CD4-positive, alpha-beta T cell (primary cell): Measurements from ENCODE around the gene TUBA3E. TPM values are rescaled to one million over a fixed set of nuclear protein-coding genes. Genes with fewer than 3 reads are reported as not detected.
"Not testable (repeated sequence)": the region's sequence is repeated elsewhere in the genome, so short reads cannot be mapped to it uniquely, and the experiment has no call there.

Experiments
- ATAC-seq: fragments of 200-7000 bp; cut with Tn5 transposase; one replicate; pipeline ENCODE4 v1.10.0; 2022; ENCODE audit warnings: mild to moderate bottlenecking; ENCODE audit not compliant: poor library complexity
- CTCF ChIA-PET: fragments of 350-600 bp; sonication (Branson Sonifier 250); formaldehyde crosslinking; loops from one replicate; lab custom pipeline; 2021; ENCODE audit warnings: antibody characterized with exemption, inconsistent platforms; lab: Charles Lee
- POLR2A ChIA-PET: fragments of 350-600 bp; sonication (Branson Sonifier 250); formaldehyde crosslinking; loops from one replicate; lab custom pipeline; 2021; ENCODE audit warnings: antibody characterized with exemption, inconsistent platforms; lab: Charles Lee
- DNase-seq, 14 experiments: peaks; one replicate each; pipeline ENCODE4 v3.0.0-alpha.2; 2013 to 2020; ENCODE audit warnings: mixed read lengths in 2 of 14
- H3K27ac ChIP-seq, 2 donors: one replicate each; pipeline versions ENCODE4 v1.5.1 to v1.7.0; 2013; ENCODE audit warnings: low read length in 2 of 2, low read depth in 1 of 2, mild to moderate bottlenecking in 1 of 2
- H3K27me3 ChIP-seq, 2 experiments: 1 replicate in 1 of 2; 2 replicates in 1 of 2; pipeline versions ENCODE4 v1.6.1 to v1.7.0; 2013; ENCODE audit warnings: low read length in 2 of 2, control low read depth in 1 of 2, mild to moderate bottlenecking in 1 of 2, moderate library complexity in 1 of 2; ENCODE audit not compliant: insufficient read depth in 2 of 2, control insufficient read depth in 1 of 2
- H3K36me3 ChIP-seq: one replicate; pipeline ENCODE4 v1.6.1; 2013; ENCODE audit warnings: low read length, control low read depth; ENCODE audit not compliant: insufficient read depth
- H3K4me1 ChIP-seq: one replicate; pipeline ENCODE4 v1.6.1; 2013; ENCODE audit warnings: low read length, control low read depth; ENCODE audit not compliant: insufficient read depth
- H3K4me3 ChIP-seq: one replicate; pipeline ENCODE4 v1.5.1; 2013; ENCODE audit warnings: mild to moderate bottlenecking, low read length, moderate library complexity
- H3K9me3 ChIP-seq, 2 experiments: 1 replicate in 1 of 2; 2 replicates in 1 of 2; pipeline versions ENCODE4 v1.6.1 to v1.7.0; 2013; ENCODE audit warnings: low read length in 2 of 2, mild to moderate bottlenecking in 2 of 2, control low read depth in 1 of 2, moderate library complexity in 1 of 2; ENCODE audit not compliant: control insufficient read depth in 1 of 2, insufficient read depth in 1 of 2
- H3K27ac Mint-ChIP-seq: one replicate; pipeline ENCODE4 v1.8.0; 2020; ENCODE audit warnings: mixed read lengths
- H3K27me3 Mint-ChIP-seq: one replicate; pipeline ENCODE4 v1.8.0; 2021; ENCODE audit warnings: mixed read lengths
- H3K36me3 Mint-ChIP-seq: one replicate; pipeline ENCODE4 v1.8.0; 2021; ENCODE audit warnings: low read depth, mixed read lengths
- H3K4me1 Mint-ChIP-seq: one replicate; pipeline ENCODE4 v1.8.0; 2021; ENCODE audit warnings: low read depth, mixed read lengths
- H3K4me3 Mint-ChIP-seq: one replicate; pipeline ENCODE4 v1.8.0; 2020; ENCODE audit warnings: mild to moderate bottlenecking, mixed read lengths
- H3K9me3 Mint-ChIP-seq: one replicate; pipeline ENCODE4 v1.8.0; 2020; ENCODE audit warnings: mixed read lengths
- intact Hi-C, 2 experiments: fragments of 100-400 bp; cut with DNase I in 1 of 2; cut with micrococcal nuclease in 1 of 2; formaldehyde crosslinking; loops; one replicate each; pipeline versions ENCODE4 v1.15.1 to v1.9.0; 2023 to 2025; cut with DNase I, micrococcal nuclease
- total RNA-seq, 174 experiments: library from RNA in 2 of 174; stranded (reverse) in 2 of 174; gene quantifications; one replicate each; pipeline ENCODE4 v1.2.3 and lab custom pipeline; 2021 to 2026
- TF ChIP-seq, protein P1 (sequence below): fragments of 200-600 bp; IDR thresholded peaks from one replicate; pipeline ENCODE4 v1.8.0; 2022; ENCODE audit warnings: antibody characterized with exemption, mild to moderate bottlenecking

TUBA3E gene
- total RNA-seq, 2 experiments from 2014 or later, result not detected

GRCh38 chr2:130158631-130159030 is 39.6 kb downstream of the TUBA3E start:
- CTCF ChIA-PET, result no interaction called here
- no peaks in the 10 kb centered on the region for H3K27me3 ChIP-seq
- Mint-ChIP-seq H3K9me3 (no peaks in the 10 kb centered on the region), H3K4me3 (no peak overlapping the region), H3K27me3 (no peaks in the 10 kb centered on the region), H3K36me3 (peaks cover 63% of the 10 kb centered on the region), H3K27ac (no peak overlapping the region), H3K4me1 (no peaks in the 10 kb centered on the region)
- H3K9me3 ChIP-seq, result no peaks in the 10 kb centered on the region
- no peak overlapping the region for H3K4me3 ChIP-seq
- TF ChIP-seq, protein P1, sequence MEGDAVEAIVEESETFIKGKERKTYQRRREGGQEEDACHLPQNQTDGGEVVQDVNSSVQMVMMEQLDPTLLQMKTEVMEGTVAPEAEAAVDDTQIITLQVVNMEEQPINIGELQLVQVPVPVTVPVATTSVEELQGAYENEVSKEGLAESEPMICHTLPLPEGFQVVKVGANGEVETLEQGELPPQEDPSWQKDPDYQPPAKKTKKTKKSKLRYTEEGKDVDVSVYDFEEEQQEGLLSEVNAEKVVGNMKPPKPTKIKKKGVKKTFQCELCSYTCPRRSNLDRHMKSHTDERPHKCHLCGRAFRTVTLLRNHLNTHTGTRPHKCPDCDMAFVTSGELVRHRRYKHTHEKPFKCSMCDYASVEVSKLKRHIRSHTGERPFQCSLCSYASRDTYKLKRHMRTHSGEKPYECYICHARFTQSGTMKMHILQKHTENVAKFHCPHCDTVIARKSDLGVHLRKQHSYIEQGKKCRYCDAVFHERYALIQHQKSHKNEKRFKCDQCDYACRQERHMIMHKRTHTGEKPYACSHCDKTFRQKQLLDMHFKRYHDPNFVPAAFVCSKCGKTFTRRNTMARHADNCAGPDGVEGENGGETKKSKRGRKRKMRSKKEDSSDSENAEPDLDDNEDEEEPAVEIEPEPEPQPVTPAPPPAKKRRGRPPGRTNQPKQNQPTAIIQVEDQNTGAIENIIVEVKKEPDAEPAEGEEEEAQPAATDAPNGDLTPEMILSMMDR, result no peak
- no peaks in the 10 kb centered on the region for H3K4me1 ChIP-seq
- intact Hi-C loops, result no loop called here
- peaks cover 23% of the 10 kb centered on the region for H3K36me3 ChIP-seq
- ATAC-seq (no peak), DNase-seq (no peak)
- POLR2A ChIA-PET, result no interaction called here
- H3K27ac ChIP-seq, result no peak overlapping the region

DNA sequence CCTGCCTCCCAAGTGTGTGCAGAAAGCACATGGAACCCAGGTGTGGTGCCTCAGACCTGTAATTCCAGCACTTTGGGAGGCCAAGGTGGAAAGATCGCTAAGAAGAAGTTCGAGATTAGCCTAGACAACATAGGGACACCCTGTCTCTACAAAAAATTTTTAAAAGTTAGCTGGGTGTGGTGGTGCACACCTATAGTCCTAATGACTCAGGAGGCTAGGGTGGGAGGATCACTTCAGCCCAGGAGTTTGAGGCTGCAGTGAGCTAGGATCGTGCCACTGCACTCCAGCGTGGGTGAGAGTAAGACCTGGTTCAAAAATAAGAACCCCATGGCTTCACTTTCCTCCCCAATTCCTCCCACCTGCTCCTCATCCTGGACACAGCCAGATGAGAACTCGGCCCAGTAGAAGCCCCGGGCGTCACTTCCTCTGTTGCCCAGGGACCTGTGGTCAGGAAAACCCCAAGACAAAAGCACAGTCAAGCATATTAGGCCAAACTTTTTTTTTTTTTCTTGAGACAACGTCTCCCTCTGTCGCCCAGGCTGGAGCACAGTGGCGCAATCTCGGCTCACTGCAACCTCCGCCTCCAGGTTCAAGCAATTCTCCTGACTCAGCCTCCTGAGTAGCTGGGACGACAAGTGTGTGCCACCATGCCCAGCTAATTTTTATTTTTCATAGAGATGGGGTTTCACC is 40.3 kb downstream of the TUBA3E start:
- ATAC-seq, intact Hi-C loops: not testable (repeated sequence)
- DNase-seq, result peak in 2 of 14 experiments; percentile 21 to 42

DNA sequence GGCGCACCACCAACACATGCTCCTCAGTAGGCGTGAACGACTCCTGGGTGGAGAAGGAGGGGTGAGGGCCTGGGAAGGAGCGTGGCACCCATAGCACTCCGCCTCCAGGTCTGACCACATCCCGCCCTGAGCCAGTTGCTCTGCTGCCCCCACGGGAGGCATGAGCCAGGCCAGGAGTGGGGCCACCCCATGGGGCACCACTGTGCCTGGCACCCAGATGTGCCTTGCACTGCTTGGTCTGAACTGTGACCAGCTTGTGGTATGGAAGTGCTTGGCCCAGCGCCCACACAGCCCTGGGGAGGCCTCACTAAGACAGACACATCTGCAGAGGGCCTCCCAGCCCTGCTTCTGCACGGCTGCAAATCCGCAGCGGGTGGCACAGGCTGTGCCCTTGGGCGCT is 40.9 kb downstream of the TUBA3E start:
- H3K4me1 Mint-ChIP-seq, H3K27ac ChIP-seq, ATAC-seq, H3K4me1 ChIP-seq, H3K9me3 Mint-ChIP-seq, intact Hi-C loops, DNase-seq, H3K27ac Mint-ChIP-seq, H3K27me3 ChIP-seq, CTCF ChIA-PET, H3K9me3 ChIP-seq, POLR2A ChIA-PET, H3K27me3 Mint-ChIP-seq, H3K4me3 ChIP-seq, H3K4me3 Mint-ChIP-seq: not testable (repeated sequence)
- H3K36me3 Mint-ChIP-seq, result peaks cover 65% of the 10 kb centered on the region
- peaks cover 20% of the 10 kb centered on the region for H3K36me3 ChIP-seq

More for the DNA sequence above, 40.3 kb downstream of the TUBA3E start:
- H3K4me3 ChIP-seq, H3K4me3 Mint-ChIP-seq, H3K4me1 Mint-ChIP-seq, H3K9me3 Mint-ChIP-seq, H3K27me3 Mint-ChIP-seq, H3K4me1 ChIP-seq, H3K27me3 ChIP-seq, H3K27ac Mint-ChIP-seq, H3K9me3 ChIP-seq, H3K27ac ChIP-seq, CTCF ChIA-PET, POLR2A ChIA-PET: not testable (repeated sequence)
- H3K36me3 ChIP-seq, result peaks cover 21% of the 10 kb centered on the region
- peaks cover 63% of the 10 kb centered on the region for H3K36me3 Mint-ChIP-seq

DNA sequence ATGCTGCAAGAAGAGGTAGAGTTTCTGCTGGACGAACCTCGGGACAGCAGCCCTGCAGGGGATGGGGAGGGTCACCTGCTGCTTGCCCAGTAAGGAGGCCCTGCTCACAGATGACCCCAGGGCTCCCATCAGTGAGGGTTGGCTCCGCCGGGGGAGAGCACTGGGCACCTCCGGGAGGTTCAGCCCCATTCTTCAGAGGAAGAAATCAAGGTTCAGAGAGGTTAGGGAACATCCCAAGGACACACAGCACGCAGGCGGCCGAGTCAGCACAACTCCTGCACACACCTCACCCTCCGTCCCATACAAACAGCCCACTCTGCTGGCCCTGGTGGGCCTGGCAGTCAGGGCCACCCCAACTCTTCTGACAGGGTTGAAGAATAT is 41.6 kb downstream of the TUBA3E start:
- ATAC-seq (no peak), DNase-seq (no peak)
- Mint-ChIP-seq H3K9me3 (no peaks in the 10 kb centered on the region), H3K27ac (no peak overlapping the region), H3K36me3 (peaks cover 65% of the 10 kb centered on the region), H3K4me3 (no peak overlapping the region), H3K4me1 (no peaks in the 10 kb centered on the region), H3K27me3 (no peaks in the 10 kb centered on the region)
- H3K4me1 ChIP-seq, result no peaks in the 10 kb centered on the region
- ChIA-PET CTCF (no interaction called here), POLR2A (no interaction called here)
- no peaks in the 10 kb centered on the region for H3K9me3 ChIP-seq
- TF ChIP-seq, protein P1, result no peak
- intact Hi-C loops, result no loop called here
- H3K27ac ChIP-seq, result no peak overlapping the region
- no peak overlapping the region for H3K4me3 ChIP-seq
- peaks cover 20% of the 10 kb centered on the region for H3K36me3 ChIP-seq
- no peaks in the 10 kb centered on the region for H3K27me3 ChIP-seq
